ENCODE results near the gene OR8G1. TPM values are rescaled to one million over a fixed set of nuclear protein-coding genes. Genes with fewer than 3 reads are reported as not detected.

The OR8G1 gene
- total and polyA plus RNA-seq, 4 donors = not detected

DNA sequence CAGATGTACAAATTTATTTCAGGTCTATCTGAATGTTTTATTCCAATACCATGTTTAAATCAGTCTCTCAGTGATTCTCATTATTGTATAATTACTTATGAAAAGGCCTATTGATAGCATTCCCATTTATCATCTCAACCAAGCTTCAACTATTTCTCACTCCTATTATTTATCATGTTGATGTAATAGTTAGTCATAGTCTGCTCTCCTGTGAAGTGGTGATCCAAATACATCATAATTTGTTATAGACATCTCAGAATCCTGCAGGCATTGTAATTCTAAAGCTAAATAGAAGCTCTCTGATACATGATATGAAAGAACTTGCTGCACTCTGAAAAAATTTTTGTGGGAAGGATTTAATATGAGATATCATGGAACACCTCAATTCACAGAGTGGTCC lies 21.8 kb upstream of the OR8G1 start:
- Histone ChIP-seq H3K36me3 (ENCODE audit: control insufficient read depth in 4 of 4, insufficient read depth in 3 of 4, low read depth in 1 of 4, low read length in 3 of 4) (no peaks in the 10 kb centered on the region), H3K4me3 (ENCODE audit: low read depth in 1 of 3, low read length in 3 of 3) (no peak overlapping the region), H3K4me1 (ENCODE audit: control insufficient read depth in 4 of 4, insufficient read depth in 4 of 4, low read length in 3 of 4) (no peaks in the 10 kb centered on the region), H3K9me3 (ENCODE audit: control insufficient read depth in 4 of 4, low read length in 3 of 4) (no peaks in the 10 kb centered on the region), H3K27me3 (ENCODE audit: control insufficient read depth in 4 of 4, insufficient read depth in 4 of 4, low read length in 3 of 4) (no peaks in the 10 kb centered on the region), H3K9ac (ENCODE audit: low read depth in 1 of 2, low read length in 2 of 2) (no peak overlapping the region), H3K27ac (ENCODE audit: low read depth in 1 of 2, low read length in 2 of 2) (no peak overlapping the region)
- no peak for TF ChIP-seq NR2F2 (IDR thresholded peaks at IDR 0.05)
- TF ChIP-seq SP1 (IDR thresholded peaks at IDR 0.05) = no peak
- no peak for TF ChIP-seq YY1 (IDR thresholded peaks at IDR 0.05)
- TF ChIP-seq HNF4G (IDR thresholded peaks at IDR 0.05) = no peak
- TF ChIP-seq, protein P1, sequence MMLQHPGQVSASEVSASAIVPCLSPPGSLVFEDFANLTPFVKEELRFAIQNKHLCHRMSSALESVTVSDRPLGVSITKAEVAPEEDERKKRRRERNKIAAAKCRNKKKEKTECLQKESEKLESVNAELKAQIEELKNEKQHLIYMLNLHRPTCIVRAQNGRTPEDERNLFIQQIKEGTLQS (IDR thresholded peaks at IDR 0.05) = no peak
- TF ChIP-seq FOXA2 (IDR thresholded peaks at IDR 0.05) = no peak
- no peak for TF ChIP-seq RXRA (IDR thresholded peaks at IDR 0.05)
- no peak for TF ChIP-seq TAF1 (conservative IDR thresholded peaks at IDR 0.05)
- TF ChIP-seq, protein P2, sequence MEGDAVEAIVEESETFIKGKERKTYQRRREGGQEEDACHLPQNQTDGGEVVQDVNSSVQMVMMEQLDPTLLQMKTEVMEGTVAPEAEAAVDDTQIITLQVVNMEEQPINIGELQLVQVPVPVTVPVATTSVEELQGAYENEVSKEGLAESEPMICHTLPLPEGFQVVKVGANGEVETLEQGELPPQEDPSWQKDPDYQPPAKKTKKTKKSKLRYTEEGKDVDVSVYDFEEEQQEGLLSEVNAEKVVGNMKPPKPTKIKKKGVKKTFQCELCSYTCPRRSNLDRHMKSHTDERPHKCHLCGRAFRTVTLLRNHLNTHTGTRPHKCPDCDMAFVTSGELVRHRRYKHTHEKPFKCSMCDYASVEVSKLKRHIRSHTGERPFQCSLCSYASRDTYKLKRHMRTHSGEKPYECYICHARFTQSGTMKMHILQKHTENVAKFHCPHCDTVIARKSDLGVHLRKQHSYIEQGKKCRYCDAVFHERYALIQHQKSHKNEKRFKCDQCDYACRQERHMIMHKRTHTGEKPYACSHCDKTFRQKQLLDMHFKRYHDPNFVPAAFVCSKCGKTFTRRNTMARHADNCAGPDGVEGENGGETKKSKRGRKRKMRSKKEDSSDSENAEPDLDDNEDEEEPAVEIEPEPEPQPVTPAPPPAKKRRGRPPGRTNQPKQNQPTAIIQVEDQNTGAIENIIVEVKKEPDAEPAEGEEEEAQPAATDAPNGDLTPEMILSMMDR (IDR thresholded peaks at IDR 0.05; ENCODE audit: low read depth, low read length, missing input control) = no peak
- no peak for TF ChIP-seq EGR1 (IDR thresholded peaks at IDR 0.05; ENCODE audit: low read depth in 2 of 2)
- TF ChIP-seq HNF4A (conservative IDR thresholded peaks at IDR 0.05) = no peak
- TF ChIP-seq GABPA (IDR thresholded peaks at IDR 0.05 in 1 of 2, conservative IDR thresholded peaks at IDR 0.05 in 1 of 2) = no peak
- no peak for TF ChIP-seq RAD21 (IDR thresholded peaks at IDR 0.05)
- TF ChIP-seq JUND (IDR thresholded peaks at IDR 0.05) = no peak
- TF ChIP-seq, protein P3, sequence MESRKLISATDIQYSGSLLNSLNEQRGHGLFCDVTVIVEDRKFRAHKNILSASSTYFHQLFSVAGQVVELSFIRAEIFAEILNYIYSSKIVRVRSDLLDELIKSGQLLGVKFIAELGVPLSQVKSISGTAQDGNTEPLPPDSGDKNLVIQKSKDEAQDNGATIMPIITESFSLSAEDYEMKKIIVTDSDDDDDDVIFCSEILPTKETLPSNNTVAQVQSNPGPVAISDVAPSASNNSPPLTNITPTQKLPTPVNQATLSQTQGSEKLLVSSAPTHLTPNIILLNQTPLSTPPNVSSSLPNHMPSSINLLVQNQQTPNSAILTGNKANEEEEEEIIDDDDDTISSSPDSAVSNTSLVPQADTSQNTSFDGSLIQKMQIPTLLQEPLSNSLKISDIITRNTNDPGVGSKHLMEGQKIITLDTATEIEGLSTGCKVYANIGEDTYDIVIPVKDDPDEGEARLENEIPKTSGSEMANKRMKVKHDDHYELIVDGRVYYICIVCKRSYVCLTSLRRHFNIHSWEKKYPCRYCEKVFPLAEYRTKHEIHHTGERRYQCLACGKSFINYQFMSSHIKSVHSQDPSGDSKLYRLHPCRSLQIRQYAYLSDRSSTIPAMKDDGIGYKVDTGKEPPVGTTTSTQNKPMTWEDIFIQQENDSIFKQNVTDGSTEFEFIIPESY (IDR thresholded peaks at IDR 0.05) = no peak
- TF ChIP-seq, protein P4, sequence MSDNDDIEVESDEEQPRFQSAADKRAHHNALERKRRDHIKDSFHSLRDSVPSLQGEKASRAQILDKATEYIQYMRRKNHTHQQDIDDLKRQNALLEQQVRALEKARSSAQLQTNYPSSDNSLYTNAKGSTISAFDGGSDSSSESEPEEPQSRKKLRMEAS (IDR thresholded peaks at IDR 0.05) = no peak
- no peak for TF ChIP-seq FOXA1 (IDR thresholded peaks at IDR 0.05)
- TF ChIP-seq, protein P5, sequence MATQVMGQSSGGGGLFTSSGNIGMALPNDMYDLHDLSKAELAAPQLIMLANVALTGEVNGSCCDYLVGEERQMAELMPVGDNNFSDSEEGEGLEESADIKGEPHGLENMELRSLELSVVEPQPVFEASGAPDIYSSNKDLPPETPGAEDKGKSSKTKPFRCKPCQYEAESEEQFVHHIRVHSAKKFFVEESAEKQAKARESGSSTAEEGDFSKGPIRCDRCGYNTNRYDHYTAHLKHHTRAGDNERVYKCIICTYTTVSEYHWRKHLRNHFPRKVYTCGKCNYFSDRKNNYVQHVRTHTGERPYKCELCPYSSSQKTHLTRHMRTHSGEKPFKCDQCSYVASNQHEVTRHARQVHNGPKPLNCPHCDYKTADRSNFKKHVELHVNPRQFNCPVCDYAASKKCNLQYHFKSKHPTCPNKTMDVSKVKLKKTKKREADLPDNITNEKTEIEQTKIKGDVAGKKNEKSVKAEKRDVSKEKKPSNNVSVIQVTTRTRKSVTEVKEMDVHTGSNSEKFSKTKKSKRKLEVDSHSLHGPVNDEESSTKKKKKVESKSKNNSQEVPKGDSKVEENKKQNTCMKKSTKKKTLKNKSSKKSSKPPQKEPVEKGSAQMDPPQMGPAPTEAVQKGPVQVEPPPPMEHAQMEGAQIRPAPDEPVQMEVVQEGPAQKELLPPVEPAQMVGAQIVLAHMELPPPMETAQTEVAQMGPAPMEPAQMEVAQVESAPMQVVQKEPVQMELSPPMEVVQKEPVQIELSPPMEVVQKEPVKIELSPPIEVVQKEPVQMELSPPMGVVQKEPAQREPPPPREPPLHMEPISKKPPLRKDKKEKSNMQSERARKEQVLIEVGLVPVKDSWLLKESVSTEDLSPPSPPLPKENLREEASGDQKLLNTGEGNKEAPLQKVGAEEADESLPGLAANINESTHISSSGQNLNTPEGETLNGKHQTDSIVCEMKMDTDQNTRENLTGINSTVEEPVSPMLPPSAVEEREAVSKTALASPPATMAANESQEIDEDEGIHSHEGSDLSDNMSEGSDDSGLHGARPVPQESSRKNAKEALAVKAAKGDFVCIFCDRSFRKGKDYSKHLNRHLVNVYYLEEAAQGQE (IDR thresholded peaks at IDR 0.05) = no peak
- no peak for DNase-seq (ENCODE audit: low spot score)

Data from liver (tissue), 9 donors.